GM18519 (cell line): ENCODE data around the gene DGCR8.
A peak's percentile ranks its signal among the peaks of the same experiment; 100 is the strongest.
"Not testable (repeated sequence)": the region's sequence is repeated elsewhere in the genome, so short reads cannot be mapped to it uniquely, and the experiment has no call there.

Experiments
- ATAC-seq: cut with Tn5 transposase; IDR thresholded peaks from one replicate; pipeline ENCODE4 v1.9.1; 2021; ENCODE audit warnings: mild to moderate bottlenecking, moderate library complexity; ENCODE audit not compliant: unreplicated experiment, low FRiP score

The DGCR8 gene

DNA sequence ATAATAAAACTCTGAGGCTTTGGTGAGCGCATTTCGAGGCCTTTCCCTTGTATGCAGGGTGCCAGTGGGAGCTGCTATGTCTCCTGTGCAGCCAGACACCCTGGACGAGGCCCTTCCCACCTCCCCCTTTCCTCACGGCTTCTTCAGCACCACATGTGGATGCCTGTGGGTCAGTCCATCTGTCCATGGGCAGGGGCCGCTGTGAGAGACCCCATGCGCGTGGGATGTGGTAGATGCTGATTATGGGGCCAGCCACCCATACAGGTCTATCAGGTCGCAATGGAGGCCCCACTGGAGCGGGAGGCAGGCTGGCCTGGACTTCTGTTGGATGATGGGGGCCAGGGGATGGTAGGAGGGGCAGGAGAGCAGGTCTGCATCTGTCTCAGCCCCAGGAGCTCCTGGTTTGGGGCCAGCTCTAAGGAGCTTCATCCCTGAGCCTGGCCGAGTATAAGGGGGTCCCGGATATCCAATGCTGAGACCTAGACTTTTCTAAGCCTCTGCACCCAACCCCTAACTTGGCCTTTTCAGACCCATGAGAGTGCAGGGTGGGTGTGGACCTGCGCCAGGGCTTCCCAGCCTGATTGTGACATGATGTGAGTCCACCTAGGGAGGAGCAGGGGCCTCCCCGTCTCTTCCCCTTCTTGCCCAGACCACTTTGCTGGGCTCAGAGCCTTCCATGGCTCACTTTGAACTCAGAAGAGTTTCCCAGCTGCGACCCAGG is 14.0 kb upstream of the DGCR8 start:
- ATAC-seq = no peak

DNA sequence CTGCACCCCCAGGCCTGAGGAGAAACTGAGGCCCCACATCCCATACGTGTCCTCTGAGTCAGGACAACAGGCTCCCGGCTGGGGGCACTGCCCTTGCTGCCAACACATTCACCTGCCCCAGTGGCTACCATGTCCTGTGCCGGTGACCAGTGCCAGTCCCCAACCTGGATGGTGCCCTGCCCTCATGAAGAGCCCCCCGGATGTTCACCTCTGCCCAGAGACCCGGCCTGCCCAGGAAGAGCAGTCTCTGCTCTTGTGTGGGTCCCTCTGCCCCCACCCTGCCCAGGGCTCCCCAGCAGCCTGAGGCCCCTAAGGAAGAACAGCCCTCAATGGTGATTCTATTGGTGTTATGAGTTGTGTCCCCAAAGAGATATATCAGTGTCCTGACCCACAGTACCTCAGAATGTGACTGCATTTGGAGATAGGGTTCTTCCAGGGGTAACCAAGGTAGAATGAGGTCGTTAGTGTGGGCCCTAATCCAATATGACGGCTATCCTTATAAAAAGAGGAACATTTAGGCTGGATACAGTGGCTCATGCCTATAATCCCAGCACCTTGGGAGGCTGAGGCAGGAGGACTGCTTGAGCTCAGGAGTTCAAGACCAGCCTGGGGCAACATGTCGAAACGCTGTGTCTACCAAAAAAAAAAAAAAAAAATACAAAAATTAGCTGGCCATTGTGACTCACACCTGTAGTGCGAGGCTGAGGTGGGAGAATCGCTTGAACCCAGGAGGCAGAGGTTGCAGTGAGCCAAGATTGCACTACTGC is 13.2 kb upstream of the DGCR8 start:
- no peak for ATAC-seq

DNA sequence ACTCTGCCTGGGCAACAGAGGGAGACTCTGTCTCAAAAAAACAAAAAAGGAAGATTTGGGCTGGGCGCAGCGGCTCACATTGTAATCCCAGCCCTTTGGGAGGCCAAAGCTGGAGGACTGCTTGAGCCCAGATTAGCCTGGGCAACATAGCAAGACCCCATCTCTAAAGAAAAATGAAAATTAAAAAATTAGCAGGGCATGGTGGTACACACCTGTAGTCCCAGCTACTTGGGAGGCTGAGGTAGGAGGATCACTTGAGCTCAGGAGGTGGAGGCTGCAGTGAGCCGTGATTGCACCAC is 12.7 kb upstream of the DGCR8 start:
- not testable (repeated sequence) for ATAC-seq

DNA sequence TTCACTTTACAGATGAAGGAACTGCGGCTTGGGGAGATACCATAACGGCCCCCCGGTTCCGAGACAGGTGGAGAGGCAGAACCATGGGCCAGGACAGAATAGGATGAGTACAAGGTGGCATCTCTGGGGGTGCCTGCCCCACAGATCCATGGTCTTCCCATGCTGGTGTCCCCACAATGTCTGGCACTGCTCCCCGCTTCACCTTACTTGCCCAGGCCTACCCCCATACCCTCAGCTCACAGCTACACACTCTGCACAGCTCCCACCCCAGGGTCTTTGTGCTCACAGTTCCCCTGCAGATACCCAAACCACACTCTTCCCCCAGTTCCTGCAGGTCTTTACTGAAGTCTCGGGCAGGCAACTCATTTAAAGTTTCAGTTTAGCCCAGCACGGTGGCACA is 11.4 kb upstream of the DGCR8 start:
- no peak for ATAC-seq

DNA sequence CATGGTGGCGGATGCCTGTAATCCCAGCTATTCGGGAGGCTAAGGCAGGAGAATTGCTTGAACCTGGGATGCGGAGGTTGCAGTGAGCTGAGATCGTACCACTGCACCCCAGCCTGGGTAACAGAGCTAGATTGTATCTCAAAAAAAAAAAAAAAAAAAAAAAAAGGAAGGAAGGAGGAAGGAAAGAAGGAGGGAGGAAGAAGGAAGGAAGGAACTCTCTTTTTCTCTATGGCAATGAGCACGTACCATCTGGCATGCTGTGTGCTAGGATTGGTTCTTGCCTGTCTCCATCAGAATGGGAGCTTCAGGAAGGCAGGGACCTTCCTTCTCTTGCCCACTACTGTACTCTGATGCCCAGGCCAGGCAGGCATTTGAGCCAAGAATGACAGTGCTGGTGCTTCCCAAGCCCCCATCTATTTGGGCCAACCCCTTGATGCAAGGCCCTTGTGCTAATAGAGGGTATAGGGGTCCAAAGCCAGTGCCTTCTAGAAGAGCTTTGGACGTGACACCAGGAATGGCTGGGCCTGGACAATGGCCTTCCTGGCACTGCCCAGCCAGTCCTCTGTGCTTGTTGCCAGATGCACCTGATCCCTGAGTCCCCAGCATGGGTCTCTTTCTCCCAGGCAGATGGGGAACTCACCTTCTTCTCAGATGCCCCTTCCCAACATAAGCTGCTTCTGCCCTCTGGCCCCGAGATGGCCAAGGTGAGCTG is 10.6 kb upstream of the DGCR8 start:
- no peak for ATAC-seq

DNA sequence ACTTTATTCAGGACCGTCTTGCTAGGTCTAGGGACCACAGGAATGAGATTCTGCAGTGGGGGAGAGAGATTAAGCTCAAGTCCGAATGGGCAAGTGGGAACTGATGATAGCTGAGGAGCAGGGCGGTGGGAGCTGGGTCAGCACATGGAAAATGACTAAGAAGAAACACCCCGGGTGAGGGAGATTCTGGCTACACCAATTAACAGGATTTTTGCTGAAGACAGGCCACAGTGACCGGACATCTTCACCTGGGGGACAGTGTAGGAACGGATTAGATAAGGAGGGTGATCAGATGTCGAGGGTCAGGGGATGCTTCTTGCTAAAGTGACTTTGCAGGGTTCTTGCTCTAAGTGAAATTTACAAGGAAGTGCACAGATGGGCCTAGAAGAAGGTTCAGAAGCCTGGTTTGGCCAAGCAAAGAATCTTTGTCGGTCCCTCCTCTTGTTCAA is 8.5 kb upstream of the DGCR8 start:
- no peak for ATAC-seq

DNA sequence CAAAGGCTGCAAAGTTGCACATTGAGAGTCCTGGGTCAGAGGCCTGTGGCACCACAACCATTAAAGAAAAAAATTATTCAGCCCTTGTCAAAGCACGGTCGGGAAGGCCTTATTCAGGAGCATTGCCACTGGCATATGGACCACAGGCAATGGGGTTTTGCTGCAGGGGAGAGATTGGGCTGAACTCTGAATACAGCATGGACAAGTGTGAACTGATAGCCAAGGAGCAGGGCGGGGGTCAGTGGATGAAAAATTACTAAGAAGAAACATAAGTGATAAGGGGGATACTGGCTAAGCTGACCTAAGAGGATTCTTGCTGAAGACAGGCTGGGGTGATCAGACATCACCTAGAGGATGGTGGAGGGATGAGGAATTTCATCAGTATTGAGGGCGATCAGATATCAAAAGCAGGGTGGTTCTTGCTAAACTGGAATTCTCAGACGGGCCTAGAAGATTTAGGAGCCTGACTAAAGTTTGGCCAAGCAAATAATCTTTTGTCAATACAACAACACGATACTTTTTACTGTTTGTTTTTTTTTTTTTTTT is 3.3 kb upstream of the DGCR8 start:
- ATAC-seq = no peak

DNA sequence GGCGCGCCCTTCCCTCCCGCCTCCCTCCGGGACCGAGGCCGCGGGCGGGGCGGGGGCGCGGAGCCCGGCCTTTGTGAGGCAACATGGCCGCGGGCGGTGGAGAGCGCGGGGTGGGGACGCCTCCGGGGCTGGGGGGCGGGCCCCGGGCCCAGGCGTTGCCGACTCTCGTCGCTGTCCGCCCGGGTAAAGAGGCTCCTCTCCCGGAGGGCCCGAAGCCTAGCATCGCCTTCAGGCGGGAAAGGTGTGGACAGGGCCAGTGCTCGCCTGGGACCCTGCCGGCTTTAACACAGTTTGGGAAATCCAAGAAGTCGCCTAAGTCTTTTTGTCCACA is 369 bp downstream of the DGCR8 start:
- peak; percentile 42 for ATAC-seq

DNA sequence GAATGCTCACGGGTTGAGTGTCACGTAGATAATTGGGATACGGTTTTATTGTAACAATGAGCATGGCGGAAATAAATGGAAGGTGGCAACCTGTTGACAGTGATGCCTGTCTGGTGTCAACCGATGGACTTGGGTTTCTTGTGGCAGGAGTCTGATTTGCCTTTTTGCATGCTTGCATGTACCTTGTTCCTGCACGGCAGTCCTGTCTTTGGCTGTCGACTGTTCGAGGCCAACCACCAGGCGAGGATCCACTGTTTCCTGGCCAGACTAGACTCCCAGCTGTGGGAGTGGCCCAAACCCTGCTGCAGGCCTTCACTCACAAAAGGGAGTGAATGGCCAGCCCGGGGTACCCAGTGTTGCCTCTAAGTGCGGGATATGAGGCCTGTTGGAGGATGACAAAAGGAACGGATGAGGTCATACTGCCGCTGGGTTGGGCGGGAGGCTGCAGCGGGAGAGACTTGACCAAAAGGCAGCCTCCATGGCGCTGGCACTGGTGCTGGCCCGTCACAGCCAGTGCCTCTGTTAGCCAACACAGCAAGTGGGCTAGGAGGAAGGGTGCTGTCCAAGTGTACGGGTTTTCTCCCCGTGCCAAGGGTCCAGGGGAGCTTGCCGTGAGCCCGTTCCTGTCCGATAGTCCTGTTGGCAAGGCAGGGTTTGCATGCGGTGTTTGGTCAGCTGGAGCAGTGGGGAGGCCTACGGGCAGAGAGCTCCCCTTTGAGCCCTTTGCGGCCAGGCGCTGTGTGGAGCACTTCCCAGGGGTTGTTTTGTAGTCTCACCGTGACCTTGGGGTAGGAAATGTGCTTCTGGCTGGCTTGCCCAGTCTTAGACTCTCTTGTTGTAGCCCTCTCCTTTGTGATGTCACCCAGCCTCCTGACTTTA is 974 bp downstream of the DGCR8 start:
- no peak for ATAC-seq

DNA sequence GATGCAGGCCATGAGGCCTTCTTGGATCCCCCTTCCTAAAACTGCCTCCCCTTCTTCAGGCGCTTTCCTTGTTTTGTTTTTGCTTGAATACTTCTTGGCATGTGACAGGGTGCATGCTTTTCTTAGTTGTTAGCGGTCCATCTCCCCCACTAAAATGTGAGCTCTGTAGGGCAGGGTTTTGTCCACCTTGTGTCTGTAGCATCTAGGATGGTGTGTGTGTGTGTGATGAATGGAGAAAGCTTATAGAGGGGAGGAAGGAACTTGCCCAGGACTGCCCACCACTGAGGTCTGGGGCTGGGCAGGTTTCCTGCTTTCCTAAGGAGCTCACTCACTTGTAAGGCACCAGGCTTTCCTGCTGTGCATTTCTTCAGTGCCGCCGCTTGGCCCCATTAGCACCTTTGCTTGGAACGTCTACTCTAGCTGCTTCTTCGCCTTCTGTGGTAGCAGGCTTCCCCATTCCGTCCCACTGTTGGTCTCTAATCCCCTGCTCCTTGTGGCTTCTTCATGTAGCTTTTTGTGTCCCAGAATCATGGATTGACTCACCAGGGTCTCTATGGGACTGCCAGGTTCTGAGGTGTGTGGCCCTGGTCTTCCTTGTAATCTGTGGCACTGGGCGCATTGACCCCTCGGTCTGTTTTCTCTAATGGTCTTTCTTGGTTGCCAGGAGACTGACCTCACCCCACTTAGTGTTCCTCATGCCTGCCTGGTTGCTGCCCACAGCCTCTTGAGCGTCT is 3.3 kb downstream of the DGCR8 start:
- no peak for ATAC-seq

DNA sequence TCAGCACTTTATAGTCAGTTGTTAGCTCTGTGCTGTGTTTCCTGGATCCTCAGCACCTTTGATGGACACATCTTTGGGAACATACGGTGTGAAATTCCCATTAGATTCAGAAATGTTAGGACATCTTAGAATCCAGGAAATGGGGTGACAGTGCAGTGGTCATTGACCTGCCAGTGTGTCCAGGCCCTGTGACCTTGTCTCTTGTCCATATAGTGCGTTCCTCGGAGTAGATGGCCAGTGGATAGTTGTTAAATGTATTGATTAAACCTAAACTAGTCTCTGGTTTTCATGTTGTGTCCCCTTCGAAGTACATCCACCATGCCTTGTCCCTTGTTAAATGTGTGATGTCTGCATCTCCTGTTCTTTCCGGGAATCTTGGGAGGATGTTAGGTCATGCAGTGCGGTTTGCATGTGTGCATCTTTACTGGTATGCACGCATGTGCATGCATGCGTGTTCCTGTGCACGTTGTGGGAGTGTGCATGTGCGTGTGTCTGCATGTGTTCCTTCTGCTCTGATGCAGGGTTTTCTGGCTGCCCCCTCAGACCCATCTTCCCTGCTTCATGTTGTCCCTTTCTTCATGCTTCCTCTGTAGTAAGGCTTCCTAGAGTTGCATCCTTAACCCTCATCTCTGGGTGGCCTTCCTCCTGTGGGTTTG is 4.0 kb downstream of the DGCR8 start:
- no peak for ATAC-seq

DNA sequence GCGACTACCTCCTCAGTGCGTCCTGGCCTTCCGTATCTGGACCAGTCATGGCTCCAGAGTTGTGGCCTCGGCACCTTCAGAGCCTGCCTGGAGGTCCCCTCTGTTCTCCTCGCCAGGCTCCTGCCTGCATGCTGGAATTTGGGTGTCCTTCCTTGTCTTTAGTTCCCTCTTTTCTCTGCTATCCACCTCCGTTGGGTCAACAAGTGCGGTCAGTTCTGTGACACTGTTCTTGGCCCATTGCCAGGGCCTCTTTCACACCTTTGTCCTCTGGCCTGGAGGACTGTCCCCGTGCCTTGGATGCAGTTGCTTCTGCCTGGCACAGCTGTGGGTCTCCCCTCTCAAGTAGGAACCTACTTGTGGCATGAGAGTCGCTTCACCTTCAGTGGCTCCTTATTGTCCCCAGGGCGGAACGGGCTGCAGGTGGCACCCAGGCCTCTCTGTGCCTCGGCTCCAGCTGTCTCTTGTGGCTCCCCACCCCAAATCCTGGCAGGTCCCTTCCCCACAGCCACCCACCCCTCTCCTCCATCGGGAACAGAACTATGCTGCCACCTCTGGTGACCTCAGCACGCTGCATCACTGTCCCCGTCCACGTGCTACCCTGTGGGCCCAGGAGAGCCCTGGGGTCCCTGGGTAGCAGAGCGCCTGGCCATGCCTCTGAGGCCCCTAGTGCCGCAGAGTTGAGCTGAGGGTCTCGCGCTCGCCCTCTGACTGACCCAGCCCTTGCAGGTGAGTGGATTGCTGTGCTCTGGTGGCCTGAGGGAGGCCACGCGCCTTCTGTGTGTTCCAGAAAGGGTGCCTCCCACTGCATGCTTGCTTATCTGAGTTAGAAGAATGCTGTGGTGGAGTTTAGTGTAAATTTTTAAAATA is 4.7 kb downstream of the DGCR8 start:
- ATAC-seq = no peak

DNA sequence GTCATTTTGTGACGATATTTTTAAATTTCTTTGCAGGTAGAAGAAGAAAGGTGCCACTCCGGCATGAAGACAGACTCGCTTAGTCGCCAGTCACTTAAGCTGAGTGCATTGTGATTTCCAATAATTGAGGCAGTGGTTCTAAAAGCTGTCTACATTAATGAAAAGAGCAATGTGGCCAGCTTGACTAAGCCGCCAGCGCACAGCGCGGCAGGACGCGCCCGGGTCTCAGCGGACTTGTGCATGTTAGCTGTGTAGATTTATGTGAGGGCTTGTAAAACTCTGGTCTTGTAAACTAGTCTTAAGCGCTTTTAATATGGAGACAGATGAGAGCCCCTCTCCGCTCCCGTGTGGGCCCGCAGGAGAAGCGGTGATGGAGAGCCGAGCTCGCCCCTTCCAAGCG is 5.6 kb downstream of the DGCR8 start:
- no peak for ATAC-seq

DNA sequence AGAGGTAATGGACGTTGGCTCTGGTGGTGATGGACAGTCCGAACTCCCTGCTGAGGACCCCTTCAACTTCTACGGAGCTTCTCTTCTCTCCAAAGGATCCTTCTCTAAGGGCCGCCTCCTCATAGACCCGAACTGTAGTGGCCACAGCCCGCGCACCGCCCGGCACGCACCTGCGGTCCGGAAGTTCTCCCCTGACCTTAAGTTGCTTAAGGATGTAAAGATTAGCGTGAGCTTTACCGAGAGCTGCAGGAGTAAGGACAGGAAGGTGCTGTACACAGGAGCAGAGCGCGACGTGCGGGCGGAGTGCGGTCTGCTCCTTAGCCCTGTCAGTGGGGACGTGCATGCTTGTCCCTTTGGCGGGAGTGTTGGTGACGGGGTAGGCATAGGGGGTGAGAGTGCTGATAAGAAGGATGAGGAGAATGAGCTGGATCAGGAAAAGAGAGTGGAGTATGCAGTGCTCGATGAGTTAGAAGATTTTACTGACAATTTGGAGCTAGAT is 6.1 kb downstream of the DGCR8 start:
- ATAC-seq = no peak

DNA sequence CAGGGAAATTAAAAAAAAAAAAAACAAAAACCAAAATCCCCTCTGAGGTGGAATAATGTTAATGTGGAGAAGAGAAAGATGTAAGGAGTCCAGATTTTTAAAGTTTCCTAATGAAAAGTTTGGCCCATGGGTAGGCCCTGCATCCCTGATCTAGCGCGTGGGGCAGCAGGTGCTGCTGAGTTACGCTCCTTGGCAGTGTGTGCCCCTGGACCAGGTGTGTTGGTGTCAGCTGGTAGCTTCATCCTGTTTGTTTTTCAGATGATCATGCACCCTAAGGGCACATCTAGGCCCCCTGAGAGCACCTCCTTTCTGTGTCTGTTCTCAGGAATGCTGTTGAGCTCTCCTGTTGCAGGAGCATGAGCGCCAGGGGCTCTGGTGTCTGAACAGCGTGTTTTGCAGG is 6.7 kb downstream of the DGCR8 start:
- no peak for ATAC-seq

DNA sequence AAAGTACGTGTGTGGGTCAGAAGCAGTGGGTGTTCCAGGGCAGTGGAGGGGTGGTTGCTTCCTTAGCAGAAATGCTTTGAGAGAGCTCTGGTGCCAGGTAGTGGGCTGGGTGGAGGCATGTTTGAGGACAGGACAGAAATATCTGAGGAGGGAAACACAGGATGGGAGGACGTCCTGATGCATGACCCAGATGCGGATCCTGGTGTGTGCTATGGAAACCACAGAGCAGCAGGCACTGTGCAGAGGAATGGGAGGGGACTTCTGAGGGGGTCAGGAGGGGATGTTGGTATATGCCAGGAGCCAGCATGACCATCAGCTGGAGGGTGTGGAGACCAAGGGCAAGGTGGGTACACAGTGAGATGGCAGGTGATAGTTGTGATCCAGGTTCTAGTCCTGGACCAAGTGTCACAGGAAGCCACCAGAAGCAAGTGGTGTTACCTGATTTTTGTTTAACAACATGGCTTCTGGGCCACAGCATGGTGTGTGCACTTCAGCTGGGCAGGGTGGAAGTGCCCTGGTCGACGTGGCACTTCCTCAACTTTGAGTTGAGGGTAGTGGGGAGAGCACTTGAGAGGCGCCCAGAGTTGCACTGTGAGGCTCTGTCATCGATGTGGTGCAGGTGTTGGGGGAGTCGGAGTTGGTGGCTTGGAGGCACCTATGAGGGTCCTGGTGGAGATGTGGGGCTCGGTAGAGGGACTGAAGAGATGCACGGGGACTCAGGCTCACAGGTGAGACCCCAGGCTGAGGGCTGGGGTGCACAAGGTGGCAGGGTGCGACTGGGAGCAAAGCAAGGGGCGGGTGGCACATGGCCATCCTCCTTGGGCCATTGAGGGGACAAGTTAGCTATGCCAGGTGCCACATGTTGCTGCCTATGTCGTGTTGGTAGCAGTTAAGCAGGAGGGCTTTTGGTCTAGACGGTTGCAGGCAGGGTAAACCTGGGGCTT is 7.5 kb downstream of the DGCR8 start:
- ATAC-seq = no peak

DNA sequence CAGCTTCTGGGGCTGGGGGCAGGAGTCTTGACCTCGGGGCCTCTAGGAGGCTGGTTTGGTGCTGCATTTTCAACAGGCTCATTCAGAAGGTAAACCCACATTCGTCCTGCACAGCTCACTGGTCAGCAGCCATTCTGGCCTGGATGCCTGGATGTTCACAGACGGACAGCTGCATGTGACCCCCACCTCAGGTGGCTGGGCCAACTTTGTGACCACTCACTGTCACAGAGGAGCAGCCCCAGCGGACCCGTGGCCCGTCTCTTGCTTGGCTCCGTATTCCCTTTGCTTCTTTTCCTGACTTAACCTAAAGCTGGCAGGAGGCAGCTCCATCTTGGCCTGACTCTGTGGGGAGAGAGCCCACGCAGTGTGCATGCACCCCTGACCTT is 8.2 kb downstream of the DGCR8 start:
- no peak for ATAC-seq
